IPS DF 6.9 (cell line): ENCODE data around the gene IQCM.
"Not testable (repeated sequence)": the region's sequence is repeated elsewhere in the genome, so short reads cannot be mapped to it uniquely, and the experiment has no call there.

Source experiments
- DNase-seq: peaks from one replicate; pipeline ENCODE4 v3.0.0-alpha.2; 2013; ENCODE audit warnings: low read depth, low spot score
- H3K27ac ChIP-seq: one replicate; pipeline ENCODE4 v1.5.1; 2013; ENCODE audit warnings: low read length, control low read depth
- H3K27me3 ChIP-seq: 2 replicates; pipeline ENCODE4 v1.6.1; 2013; ENCODE audit warnings: mild to moderate bottlenecking, low read length; ENCODE audit not compliant: control insufficient read depth, insufficient read depth
- H3K36me3 ChIP-seq: 2 replicates; pipeline ENCODE4 v1.6.1; 2013; ENCODE audit warnings: low read length; ENCODE audit not compliant: control insufficient read depth, insufficient read depth
- H3K4me1 ChIP-seq: 2 replicates; pipeline ENCODE4 v1.6.1; 2013; ENCODE audit warnings: low read length; ENCODE audit not compliant: control insufficient read depth, insufficient read depth
- H3K4me3 ChIP-seq: 2 replicates; pipeline ENCODE4 v1.5.1; 2013; ENCODE audit warnings: mild to moderate bottlenecking, low read length
- H3K9me3 ChIP-seq: 2 replicates; pipeline ENCODE4 v1.6.1; 2013; ENCODE audit warnings: low read length, inconsistent platforms; ENCODE audit not compliant: control insufficient read depth, insufficient read depth
- WGBS: extraction: QIAGEN DNeasy Blood & Tissue Kit; methylation state at CpG from one replicate; pipeline ENCODE4 v1.1.7; 2013; ENCODE audit warnings: mixed read lengths, missing lambda C conversion rate; ENCODE audit not compliant: insufficient read length, insufficient coverage; 5-methylcytosine and 5-hydroxymethylcytosine counted together

Gene IQCM

DNA sequence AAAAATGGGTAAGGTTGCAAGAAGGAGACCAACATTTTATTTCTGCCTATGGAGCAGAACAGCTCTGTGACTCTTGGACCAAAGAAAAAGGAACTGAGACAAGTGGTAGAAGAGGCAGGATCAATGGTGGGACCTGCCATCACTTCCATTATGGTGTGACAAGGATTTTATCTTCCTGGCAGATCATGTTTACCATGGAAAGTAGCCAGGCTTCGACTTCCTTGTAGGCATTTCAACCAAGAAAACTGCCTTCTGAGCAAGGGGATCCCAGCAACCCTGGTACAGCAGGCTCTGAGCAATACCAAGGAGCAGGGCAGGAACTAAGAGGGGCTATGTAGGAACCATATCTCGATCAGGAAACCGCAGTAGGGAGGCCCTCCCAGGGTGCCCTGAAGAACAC is 317.4 kb downstream of the IQCM start:
- no peaks in the 10 kb centered on the region for H3K4me1 ChIP-seq
- H3K36me3 ChIP-seq, result no peaks in the 10 kb centered on the region
- DNase-seq, result no peak
- no peaks in the 10 kb centered on the region for H3K27me3 ChIP-seq
- H3K27ac ChIP-seq, result no peak overlapping the region
- H3K9me3 ChIP-seq, result no peaks in the 10 kb centered on the region
- no peak overlapping the region for H3K4me3 ChIP-seq
- WGBS, result no CpG with 5 or more reads among the region's 3 CpGs

- Histone ChIP-seq H3K4me1 (no peaks in the 10 kb centered on the region), H3K4me3 (no peak overlapping the region), H3K27ac (no peak overlapping the region), H3K27me3 (no peaks in the 10 kb centered on the region), H3K36me3 (no peaks in the 10 kb centered on the region), H3K9me3 (no peaks in the 10 kb centered on the region)
- no CpG with 5 or more reads among the region's 2 CpGs for WGBS
- DNase-seq, result no peak
Observed at GRCh38 chr4:149493492-149493891, 322.2 kb downstream of the IQCM start.

GRCh38 chr4:149489321-149489720 is 326.3 kb downstream of the IQCM start:
- H3K4me3 ChIP-seq, result no peak overlapping the region
- no peaks in the 10 kb centered on the region for H3K27me3 ChIP-seq
- no peaks in the 10 kb centered on the region for H3K9me3 ChIP-seq
- no peaks in the 10 kb centered on the region for H3K4me1 ChIP-seq
- DNase-seq, result no peak
- WGBS, result no CpG with 5 or more reads among the region's 1 CpG
- H3K27ac ChIP-seq, result no peak overlapping the region
- no peaks in the 10 kb centered on the region for H3K36me3 ChIP-seq

GRCh38 chr4:149486861-149487260 is 328.8 kb downstream of the IQCM start:
- no peaks in the 10 kb centered on the region for H3K27me3 ChIP-seq
- no peaks in the 10 kb centered on the region for H3K36me3 ChIP-seq
- H3K9me3 ChIP-seq, result no peaks in the 10 kb centered on the region
- no peak overlapping the region for H3K27ac ChIP-seq
- H3K4me3 ChIP-seq, result no peak overlapping the region
- no peaks in the 10 kb centered on the region for H3K4me1 ChIP-seq
- DNase-seq, result no peak

DNA sequence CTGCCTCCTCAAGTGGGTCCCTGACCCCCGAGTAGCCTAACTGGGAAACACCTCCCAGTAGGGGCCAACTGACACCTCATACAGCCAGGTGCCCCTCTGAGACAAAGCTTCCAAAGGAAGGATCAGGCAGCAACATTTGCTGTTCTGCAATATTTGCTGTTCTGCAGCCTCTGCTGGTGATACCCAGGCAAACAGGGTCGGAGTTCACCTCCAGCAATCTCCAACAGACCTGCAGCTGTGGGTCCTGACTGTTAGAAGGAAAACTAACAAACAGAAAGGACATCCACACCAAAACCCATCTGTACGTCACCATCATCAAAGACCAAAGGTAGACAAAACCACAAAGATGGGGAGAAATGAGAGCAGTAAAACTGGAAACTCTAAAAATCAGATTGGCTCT is 347.0 kb downstream of the IQCM start:
- no CpG with 5 or more reads among the region's 3 CpGs for WGBS
- not testable (repeated sequence) for DNase-seq, H3K27me3 ChIP-seq, H3K9me3 ChIP-seq, H3K36me3 ChIP-seq, H3K27ac ChIP-seq, H3K4me1 ChIP-seq, H3K4me3 ChIP-seq

DNA sequence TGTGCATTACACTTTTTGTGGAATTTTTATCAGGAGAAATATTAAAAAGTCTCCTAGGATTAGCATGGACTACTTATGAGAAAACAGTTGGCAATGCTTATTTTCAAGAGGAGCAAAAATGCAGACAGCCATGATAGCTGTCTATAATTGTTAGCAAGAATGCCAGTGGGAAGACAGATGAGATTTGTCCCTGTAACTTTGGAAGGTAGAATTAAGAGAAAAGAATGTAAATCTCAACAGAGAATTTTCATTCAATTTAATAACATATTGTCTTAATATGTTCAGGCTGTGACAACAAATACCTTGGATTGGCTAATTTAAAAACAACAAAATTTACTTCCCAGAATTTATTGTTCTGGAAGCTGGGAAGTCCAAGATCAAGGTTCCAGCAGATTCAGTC is 349.2 kb downstream of the IQCM start:
- Histone ChIP-seq H3K27me3 (no peaks in the 10 kb centered on the region), H3K9me3 (0 out of 2 replicates have a peak, but pooled peaks cover 1% of the 10 kb centered on the region), H3K4me3 (no peak overlapping the region), H3K36me3 (no peaks in the 10 kb centered on the region), H3K27ac (no peak overlapping the region), H3K4me1 (no peaks in the 10 kb centered on the region)
- DNase-seq, result no peak

DNA sequence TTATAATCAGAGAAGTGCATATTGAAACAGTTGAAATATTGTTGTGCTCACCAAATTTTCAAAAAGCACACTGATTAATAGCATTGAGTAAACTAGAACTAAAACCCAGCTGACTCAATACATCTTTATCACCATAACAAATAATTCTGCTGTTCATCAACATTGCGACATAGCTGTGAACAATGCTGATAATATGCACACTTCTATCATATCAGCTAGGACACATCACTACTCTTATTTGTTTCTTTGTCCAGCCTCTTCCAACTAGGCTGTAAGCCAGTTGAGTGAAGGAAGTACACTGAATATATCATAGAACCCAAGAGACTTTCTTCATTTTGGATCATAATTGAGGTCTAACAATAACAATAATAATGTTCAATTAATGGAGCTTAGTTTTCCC is 349.7 kb downstream of the IQCM start:
- Histone ChIP-seq H3K4me3 (no peak overlapping the region), H3K27ac (no peak overlapping the region), H3K9me3 (0 out of 2 replicates have a peak, but pooled peaks cover 1% of the 10 kb centered on the region), H3K27me3 (no peaks in the 10 kb centered on the region), H3K4me1 (no peaks in the 10 kb centered on the region), H3K36me3 (no peaks in the 10 kb centered on the region)
- no CpG with 5 or more reads among the region's 1 CpG for WGBS
- DNase-seq, result no peak

- no CpG with 5 or more reads among the region's 2 CpGs for WGBS
- H3K36me3 ChIP-seq, result no peaks in the 10 kb centered on the region
- H3K4me1 ChIP-seq, result no peaks in the 10 kb centered on the region
- no peak overlapping the region for H3K27ac ChIP-seq
- no peak overlapping the region for H3K4me3 ChIP-seq
- DNase-seq, result no peak
- H3K27me3 ChIP-seq, result no peaks in the 10 kb centered on the region
- H3K9me3 ChIP-seq, result no peaks in the 10 kb centered on the region
Observed at GRCh38 chr4:149443537-149443936, 372.1 kb downstream of the IQCM start.

GRCh38 chr4:149441338-149441737 is 374.3 kb downstream of the IQCM start:
- DNase-seq, result no peak
- no peaks in the 10 kb centered on the region for H3K36me3 ChIP-seq
- H3K4me1 ChIP-seq, result no peaks in the 10 kb centered on the region
- H3K9me3 ChIP-seq, result no peaks in the 10 kb centered on the region
- no peak overlapping the region for H3K4me3 ChIP-seq
- H3K27me3 ChIP-seq, result no peaks in the 10 kb centered on the region
- no CpG with 5 or more reads among the region's 1 CpG for WGBS
- no peak overlapping the region for H3K27ac ChIP-seq

DNA sequence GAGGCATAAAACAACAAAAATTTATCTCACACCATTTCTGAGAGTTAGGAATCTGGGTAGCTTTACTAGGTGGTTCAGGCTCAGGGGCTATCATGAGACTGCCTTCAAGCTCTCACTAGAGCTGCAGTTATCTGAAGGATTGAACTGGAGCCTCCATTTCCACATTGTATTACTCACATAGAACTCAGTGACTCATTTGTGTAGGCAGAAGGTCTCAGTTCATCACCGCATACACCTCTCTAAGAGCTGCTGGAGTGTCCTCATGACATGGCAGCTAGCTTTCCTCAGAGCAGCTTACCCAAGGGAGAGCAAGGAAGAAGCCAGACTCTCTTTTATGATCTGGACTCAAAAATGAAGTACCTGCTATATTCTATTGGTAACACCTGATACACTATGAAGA is 389.2 kb downstream of the IQCM start:
- Histone ChIP-seq H3K36me3 (no peaks in the 10 kb centered on the region), H3K9me3 (no peaks in the 10 kb centered on the region), H3K4me3 (no peak overlapping the region), H3K27ac (no peak overlapping the region), H3K27me3 (no peaks in the 10 kb centered on the region), H3K4me1 (no peaks in the 10 kb centered on the region)
- no peak for DNase-seq
- WGBS, result no CpG with 5 or more reads among the region's 1 CpG

- Histone ChIP-seq H3K27ac (no peak overlapping the region), H3K4me1 (no peaks in the 10 kb centered on the region), H3K4me3 (no peak overlapping the region), H3K36me3 (no peaks in the 10 kb centered on the region), H3K9me3 (no peaks in the 10 kb centered on the region), H3K27me3 (no peaks in the 10 kb centered on the region)
- DNase-seq, result no peak
- WGBS, result no CpG with 5 or more reads among the region's 3 CpGs
Observed at GRCh38 chr4:149409555-149409962, 406.1 kb downstream of the IQCM start.
